ENCODE data around the gene AUH. TPM values are rescaled to one million over a fixed set of nuclear protein-coding genes. Genes with fewer than 3 reads are reported as not detected.

Gene AUH
- total RNA-seq, 4 donors from 2014 or later, result 23.5 to 50.7 (median 39.9) TPM

- TF ChIP-seq CTCF (IDR thresholded peaks at IDR 0.05; ENCODE audit: low read depth), result no peak
Observed at GRCh38 chr9:91391412-91391811, 29.7 kb upstream of the AUH start.

- no peak for TF ChIP-seq CTCF (IDR thresholded peaks at IDR 0.05; ENCODE audit: low read depth)
Observed at GRCh38 chr9:91386765-91387164, 25.0 kb upstream of the AUH start.

GRCh38 chr9:91384954-91385353 is 23.2 kb upstream of the AUH start:
- no peak for TF ChIP-seq CTCF (IDR thresholded peaks at IDR 0.05; ENCODE audit: low read depth)

GRCh38 chr9:91383577-91383976 is 21.9 kb upstream of the AUH start:
- TF ChIP-seq CTCF (IDR thresholded peaks at IDR 0.05; ENCODE audit: low read depth), result no peak

GRCh38 chr9:91382298-91382697 is 20.6 kb upstream of the AUH start:
- no peak for TF ChIP-seq CTCF (IDR thresholded peaks at IDR 0.05; ENCODE audit: low read depth)

- no peak for TF ChIP-seq CTCF (IDR thresholded peaks at IDR 0.05; ENCODE audit: low read depth)
Observed at GRCh38 chr9:91379426-91379825, 17.7 kb upstream of the AUH start.

GRCh38 chr9:91378695-91379127 is 17.0 kb upstream of the AUH start:
- TF ChIP-seq CTCF (IDR thresholded peaks at IDR 0.05; ENCODE audit: low read depth), result no peak

Data from subcutaneous adipose tissue (tissue), 4 donors.